ENCODE results near the gene MEP1B. TPM values are rescaled to one million over a fixed set of nuclear protein-coding genes. Genes with fewer than 3 reads are reported as not detected.
"Not testable (repeated sequence)": the region's sequence is repeated elsewhere in the genome, so short reads cannot be mapped to it uniquely, and the experiment has no call there.

The MEP1B gene
- total RNA-seq, 1 experiment from 2014 or later, result not detected

DNA sequence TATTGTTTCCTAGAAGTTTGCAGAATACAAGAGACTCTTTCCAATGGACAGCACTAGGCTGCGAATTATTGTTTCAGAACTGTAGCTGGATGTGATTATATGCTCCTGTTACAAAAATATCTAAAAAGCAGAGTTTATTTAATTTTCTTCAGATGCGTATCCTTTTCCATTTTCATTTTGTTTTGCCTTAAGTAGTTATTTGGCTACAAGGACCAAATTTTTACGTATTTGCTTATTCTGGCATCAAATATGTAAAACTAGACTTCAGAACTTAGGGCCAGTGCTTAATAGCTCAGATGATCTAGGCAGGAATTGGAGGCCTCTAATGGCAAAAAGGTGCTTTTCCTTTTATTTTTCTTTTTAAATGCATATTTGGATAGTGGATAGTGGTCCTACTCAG is 18.7 kb downstream of the MEP1B start:
- DNase-seq (ENCODE audit: low spot score), result no peak

DNA sequence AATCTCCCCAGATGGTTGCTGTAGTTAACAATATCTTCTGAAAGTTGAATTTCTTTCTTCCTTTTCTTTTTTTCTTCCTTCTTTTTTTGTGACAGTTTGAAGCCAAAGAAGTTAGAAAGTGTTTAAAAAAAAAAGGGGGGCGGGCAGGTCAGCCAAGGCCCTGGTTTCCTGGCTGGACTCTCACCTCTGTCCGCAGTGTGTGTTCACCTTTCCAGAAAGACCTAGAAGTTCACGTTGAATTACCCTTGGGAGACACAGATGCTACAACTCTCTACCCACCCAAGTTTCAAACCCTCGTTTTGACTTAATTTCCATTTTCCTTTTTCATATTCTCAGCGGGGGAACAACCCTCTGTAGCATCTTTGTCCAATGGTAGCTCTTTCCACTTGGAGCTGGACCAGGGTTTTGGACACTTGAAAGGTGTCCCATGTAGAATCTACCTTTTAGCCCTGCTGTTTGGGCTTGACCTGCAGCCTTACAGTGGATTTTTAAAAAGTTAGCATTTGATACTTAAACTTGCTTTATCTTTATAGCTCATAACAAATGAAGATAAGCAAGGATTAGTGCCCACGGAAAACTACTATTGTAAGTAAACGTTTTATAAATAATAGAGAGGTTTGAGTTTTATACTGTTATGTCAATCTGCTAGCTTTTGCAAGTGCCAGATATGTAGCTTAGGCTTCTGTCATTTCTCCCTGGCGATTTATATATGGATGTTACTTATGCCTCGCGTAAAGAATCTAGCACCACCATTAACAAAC is 20.0 kb downstream of the MEP1B start:
- DNase-seq (ENCODE audit: low spot score), result no peak

DNA sequence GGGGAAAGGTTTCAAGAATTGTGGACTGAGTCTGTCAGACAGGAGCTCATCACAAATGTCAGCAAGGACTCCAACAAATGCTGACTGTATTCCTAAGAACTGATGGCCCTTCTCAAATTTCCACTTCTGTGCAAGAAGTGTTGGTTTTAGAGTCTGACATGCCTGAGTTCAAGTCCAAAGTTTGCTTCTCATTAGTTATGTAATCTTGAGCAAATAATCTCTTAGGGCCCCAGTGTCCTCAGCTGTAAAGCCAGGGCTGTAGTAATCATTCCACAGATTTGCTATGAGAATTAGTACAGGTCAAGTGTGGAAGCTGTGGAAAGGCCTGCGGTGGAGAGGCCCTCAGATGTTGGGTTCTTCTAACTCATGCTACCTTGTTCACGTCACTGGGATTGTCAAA is 23.9 kb downstream of the MEP1B start:
- DNase-seq (ENCODE audit: low spot score), result no peak

DNA sequence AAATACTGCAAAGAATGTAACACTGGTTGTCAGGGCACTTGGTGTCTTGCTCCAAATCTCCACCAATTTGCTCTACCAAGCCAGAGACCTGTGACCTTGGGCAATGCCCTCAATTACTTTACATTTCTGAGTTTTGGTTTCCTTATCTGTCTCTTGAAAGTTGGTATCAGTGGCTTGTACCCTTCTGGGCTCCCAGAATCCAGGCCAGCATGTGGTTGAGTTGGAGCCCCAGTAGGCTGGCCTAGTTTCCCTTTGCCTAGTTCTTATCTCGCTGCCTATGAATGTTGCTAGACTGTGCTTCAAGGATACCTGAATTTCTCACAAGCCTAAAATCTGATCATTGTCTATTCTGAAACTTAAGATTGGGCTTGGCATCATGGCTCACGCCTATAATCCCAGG is 26.6 kb downstream of the MEP1B start:
- no peak for DNase-seq (ENCODE audit: low spot score)

DNA sequence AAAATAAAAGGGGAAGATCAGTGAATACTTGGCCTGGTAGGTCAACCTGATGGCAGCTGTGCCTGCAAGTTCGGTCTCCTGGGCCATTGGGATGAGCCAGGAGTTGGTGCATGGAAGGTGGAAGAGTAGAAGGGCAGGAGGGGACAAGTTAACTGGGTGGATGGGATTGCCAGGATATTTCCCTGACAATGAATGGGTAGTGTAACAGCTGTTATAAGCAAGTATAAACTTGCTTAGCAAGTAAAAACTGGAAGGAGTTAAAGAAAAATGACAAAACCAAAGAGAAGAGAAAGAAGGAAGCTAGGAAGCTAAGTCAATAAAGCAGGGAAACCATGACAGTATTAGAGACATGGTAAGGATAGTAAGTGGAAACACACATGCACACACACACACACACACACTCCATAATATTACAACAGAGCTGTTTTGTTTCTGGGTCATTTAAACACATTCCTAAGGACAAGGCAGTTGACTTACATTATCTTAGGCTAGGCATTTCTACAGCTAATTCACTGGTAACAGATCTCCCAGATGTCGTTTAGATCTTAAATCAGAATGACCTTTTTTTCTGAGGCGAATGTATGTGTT is 29.7 kb downstream of the MEP1B start:
- DNase-seq (ENCODE audit: low spot score), result no peak

GRCh38 chr18:32233348-32233747 is 43.5 kb downstream of the MEP1B start:
- DNase-seq (ENCODE audit: low spot score), result not testable (repeated sequence)

DNA sequence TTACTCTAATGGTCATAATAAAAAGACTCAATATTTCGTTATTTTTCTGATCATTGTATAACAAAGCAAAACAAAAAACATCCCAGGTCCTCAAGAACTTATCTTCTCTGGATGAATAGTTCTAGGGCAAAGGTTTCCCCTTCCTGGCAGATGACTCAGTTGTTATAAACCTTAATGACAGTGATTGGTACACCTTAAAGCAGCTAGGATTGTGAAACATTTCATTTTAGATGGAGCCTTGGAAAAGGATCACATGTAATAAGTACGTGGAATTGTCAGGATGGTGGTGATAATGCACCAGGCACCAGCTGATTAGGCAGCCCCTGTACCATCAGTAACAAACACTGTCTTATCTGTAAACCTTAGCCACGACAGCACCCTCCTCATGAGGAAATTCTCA is 47.2 kb downstream of the MEP1B start:
- DNase-seq (ENCODE audit: low spot score), result no peak

DNA sequence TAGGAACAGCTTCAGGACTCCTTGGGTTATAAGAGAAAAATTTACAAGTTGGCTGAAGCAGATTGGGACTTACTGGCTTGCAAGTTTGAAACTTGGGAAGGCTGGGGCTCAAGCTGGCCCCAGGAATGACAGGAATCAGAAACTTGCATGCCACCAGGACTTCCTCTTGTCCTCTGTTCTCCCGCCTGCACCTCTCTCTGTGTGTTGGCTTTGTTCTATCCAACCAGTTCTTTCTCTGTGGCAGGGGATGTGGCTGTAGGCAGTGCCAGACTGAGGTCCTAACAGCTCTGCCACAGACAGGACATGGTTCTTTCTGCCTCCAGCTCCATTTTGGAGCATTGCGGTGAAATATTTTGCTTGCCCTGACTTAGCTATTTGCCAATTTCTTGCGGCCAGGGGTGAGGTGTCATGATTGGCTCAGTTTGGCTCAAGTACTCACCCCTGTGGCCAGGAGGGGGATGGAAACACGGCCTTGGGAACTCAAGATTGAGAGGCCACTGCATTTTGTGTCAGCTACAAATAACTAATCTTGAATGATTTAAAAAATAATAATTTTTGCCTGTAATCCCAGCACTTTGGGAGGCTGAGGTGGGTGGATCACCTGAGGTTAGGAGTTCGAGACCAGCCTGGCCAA is 48.9 kb downstream of the MEP1B start:
- DNase-seq (ENCODE audit: low spot score), result no peak

GRCh38 chr18:32242395-32242794 is 52.6 kb downstream of the MEP1B start:
- DNase-seq (ENCODE audit: low spot score), result no peak

DNA sequence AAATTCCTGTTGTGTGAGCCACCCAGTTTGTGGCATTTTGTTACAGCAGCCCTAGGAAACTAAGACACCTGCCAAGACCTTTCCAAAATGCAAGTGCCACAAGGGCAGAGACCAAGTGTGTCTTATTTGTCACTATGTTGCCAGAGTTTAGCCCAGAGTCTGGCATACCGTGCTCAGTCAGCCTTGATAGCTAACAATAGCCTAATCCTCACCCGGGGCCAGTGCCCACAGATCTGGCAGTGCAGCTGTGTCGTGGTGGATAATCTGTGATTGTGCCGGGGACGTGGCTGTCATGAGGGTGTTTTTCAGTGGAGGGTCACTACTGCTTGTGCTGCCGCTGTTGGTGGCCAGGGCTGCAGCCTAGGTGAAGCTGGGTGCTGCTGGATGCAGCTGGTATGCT is 53.5 kb downstream of the MEP1B start:
- no peak for DNase-seq (ENCODE audit: low spot score)

DNA sequence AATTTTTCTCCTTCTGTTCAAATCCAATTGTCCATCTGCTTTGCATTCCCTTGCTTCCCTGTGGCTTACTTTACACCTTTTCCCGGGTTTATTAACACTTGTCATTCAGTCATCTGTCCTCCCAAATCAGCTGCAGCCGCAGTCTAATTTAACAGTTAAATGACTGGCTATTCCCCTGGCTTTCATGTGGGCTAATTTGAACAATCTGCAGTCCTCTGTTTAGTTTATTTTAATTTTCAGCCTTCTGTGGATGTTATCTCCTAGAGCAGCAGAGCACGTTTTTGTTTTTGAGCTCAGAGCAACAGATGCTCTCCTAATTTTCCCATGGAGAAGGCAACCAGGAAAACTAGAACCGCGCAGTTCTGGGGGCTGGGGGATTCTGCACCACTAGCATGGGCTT is 55.0 kb downstream of the MEP1B start:
- DNase-seq (ENCODE audit: low spot score), result no peak

GRCh38 chr18:32249147-32249929 is 59.5 kb downstream of the MEP1B start:
- DNase-seq (ENCODE audit: low spot score), result no peak

GRCh38 chr18:32251466-32251865 is 61.6 kb downstream of the MEP1B start:
- DNase-seq (ENCODE audit: low spot score), result no peak

- DNase-seq (ENCODE audit: low spot score), result no peak
Measured at GRCh38 chr18:32252141-32252860, 62.5 kb downstream of the MEP1B start.

DNA sequence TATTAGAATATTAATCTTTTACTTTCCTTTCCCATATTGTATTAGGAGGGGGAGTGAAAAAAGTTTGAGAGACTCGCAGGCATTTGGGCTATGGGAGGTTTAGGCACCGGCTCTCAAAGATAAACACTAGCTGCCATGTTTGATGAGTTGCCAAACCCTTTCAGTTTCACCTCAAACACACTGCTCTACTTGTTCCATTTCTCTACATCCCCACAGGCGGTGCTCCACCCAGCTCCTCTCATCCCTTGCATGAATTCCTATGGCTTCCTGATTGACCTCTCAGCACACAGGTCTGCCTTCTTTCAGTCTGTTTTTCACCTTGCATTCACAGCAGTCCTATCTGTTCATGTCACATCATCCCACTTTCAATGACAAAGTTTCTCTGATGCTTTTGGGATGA is 65.7 kb downstream of the MEP1B start:
- DNase-seq (ENCODE audit: low spot score), result no peak

GRCh38 chr18:32257084-32257785 is 67.4 kb downstream of the MEP1B start:
- no peak for DNase-seq (ENCODE audit: low spot score)

- no peak for DNase-seq (ENCODE audit: low spot score)
Measured at GRCh38 chr18:32258148-32258547, 68.3 kb downstream of the MEP1B start.

DNA sequence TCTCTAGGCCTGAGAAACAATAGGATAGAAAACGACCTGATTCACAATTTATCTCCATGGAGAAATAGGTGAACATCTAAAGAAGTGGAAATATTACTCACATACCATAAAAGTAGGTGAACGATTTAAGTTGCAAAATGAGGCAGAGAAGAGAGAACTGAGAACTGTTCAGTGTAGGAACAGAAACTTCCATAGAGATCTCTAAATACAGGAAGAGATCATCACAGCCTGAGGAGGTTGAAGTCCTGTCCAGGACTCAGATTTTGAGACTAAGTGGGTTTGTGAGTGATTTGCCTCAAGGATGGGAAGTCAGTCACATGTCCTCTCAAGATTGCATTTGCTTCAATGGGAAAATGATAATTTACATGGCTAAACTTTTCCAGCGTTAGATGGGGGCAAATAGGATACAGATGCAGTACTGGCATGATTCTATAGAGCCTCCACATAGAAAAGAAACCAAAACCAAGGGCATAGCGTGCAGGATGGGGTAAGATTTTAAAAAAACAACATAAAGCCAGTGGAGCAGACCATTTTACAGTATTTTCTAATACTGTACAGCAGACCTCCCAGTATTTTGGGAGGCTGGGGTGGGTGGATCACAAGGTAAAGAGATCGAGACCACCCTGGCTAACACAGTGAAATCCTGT is 68.8 kb downstream of the MEP1B start:
- no peak for DNase-seq (ENCODE audit: low spot score)

- DNase-seq (ENCODE audit: low spot score), result no peak
Measured at GRCh38 chr18:32259553-32259952, 69.7 kb downstream of the MEP1B start.

- DNase-seq (ENCODE audit: low spot score), result no peak
Measured at GRCh38 chr18:32261003-32261402, 71.2 kb downstream of the MEP1B start.

DNA sequence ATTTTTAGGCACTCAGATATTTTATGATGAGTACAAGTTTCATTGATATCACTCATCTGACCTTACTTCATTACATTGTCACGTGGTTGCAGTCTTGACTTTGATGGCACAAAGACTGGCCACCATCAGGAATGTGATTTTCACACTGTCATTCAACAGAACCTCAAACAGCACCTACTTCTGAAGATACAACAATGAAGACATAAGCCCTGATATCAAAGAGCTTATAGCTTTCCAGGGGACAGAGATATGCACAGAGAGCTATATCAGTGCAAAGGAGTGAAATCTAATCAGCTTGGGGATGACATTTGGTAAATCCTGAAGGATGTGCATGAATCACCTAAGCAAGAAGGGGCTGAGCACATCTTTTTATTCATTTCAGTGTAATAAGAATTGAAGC is 72.3 kb downstream of the MEP1B start:
- no peak for DNase-seq (ENCODE audit: low spot score)
